Osteoblast (primary cell): Measurements from ENCODE around the gene CXCL5. TPM values are rescaled to one million over a fixed set of nuclear protein-coding genes. Genes with fewer than 3 reads are reported as not detected.
A peak's percentile ranks its signal among the peaks of the same experiment; 100 is the strongest.

Experiments
- DNase-seq: peaks from one replicate; pipeline ENCODE4 v3.0.0; 2011; ENCODE audit warnings: low spot score, mixed read lengths; ENCODE audit not compliant: insufficient read length; ENCODE audit errors: missing footprints
- H2AFZ ChIP-seq: 2 replicates; pipeline ENCODE4 v1.6.0; 2011; ENCODE audit warnings: mild to moderate bottlenecking, low read length
- H3K27ac ChIP-seq: 2 replicates; pipeline ENCODE4 v1.5.1; 2011; ENCODE audit warnings: mild to moderate bottlenecking, low read depth, low read length, moderate library complexity
- H3K27me3 ChIP-seq: 2 replicates; pipeline ENCODE4 v1.6.0; 2012; ENCODE audit warnings: mild to moderate bottlenecking, control low read depth, inconsistent platforms, low read length, moderate library complexity; ENCODE audit not compliant: insufficient read depth
- H3K36me3 ChIP-seq: 2 replicates; pipeline ENCODE4 v1.5.1; 2011; ENCODE audit warnings: mild to moderate bottlenecking, low read length, control low read depth, moderate library complexity; ENCODE audit not compliant: insufficient read depth
- H3K4me1 ChIP-seq: 2 replicates; pipeline ENCODE4 v1.5.1; 2011; ENCODE audit warnings: mild to moderate bottlenecking, low read length, control low read depth, moderate library complexity; ENCODE audit not compliant: insufficient read depth
- H3K4me2 ChIP-seq: 2 replicates; pipeline ENCODE4 v1.6.0; 2011; ENCODE audit warnings: mild to moderate bottlenecking, low read length; ENCODE audit not compliant: insufficient read depth
- H3K4me3 ChIP-seq: fragments of 200-600 bp; sonication (generic); 3 replicates; pipeline ENCODE4 v1.5.1; 2012; ENCODE audit warnings: mild to moderate bottlenecking, low read length, inconsistent platforms; ENCODE audit not compliant: insufficient read depth
- H3K79me2 ChIP-seq: 2 replicates; pipeline ENCODE4 v1.6.0; 2012; ENCODE audit warnings: mild to moderate bottlenecking, low read length, control low read depth, inconsistent platforms; ENCODE audit not compliant: insufficient read depth
- H3K9me3 ChIP-seq: 2 replicates; pipeline ENCODE4 v1.5.1; 2011; ENCODE audit warnings: low read depth, low read length, control low read depth
- H4K20me1 ChIP-seq: 2 replicates; pipeline ENCODE4 v1.6.0; 2012; ENCODE audit warnings: mild to moderate bottlenecking, low read length, control low read depth; ENCODE audit not compliant: insufficient read depth
- CTCF ChIP-seq: IDR thresholded peaks from 2 replicates; pipeline ENCODE4 v1.5.1; 2011; ENCODE audit warnings: mild to moderate bottlenecking, low read depth, low read length, moderate library complexity; ENCODE audit errors: extremely low read depth
- total RNA-seq: library from RNA; depleted of rRNA; stranded (reverse); fragments of >200 nt; gene quantifications from 2 replicates; pipeline ENCODE4 v1.2.3, GENCODE V29; 2012

CXCL5 gene
- under 0.01 TPM in 1 of 2 replicates, not detected in the other for total RNA-seq

- H3K4me1 ChIP-seq = no peaks in the 10 kb centered on the region
- H4K20me1 ChIP-seq = no peaks in the 10 kb centered on the region
- no peak within 1 kb of the TSS for H3K27ac ChIP-seq
- no peaks in the 10 kb centered on the region for H3K36me3 ChIP-seq
- TF ChIP-seq CTCF = no peak
- DNase-seq = peak; percentile 59
- H3K4me3 ChIP-seq = peak within 1 kb of the TSS; percentile 49
- peaks cover 3% of the 10 kb centered on the region for H3K27me3 ChIP-seq
- H3K4me2 ChIP-seq = peak within 1 kb of the TSS; percentile 70
- no peaks in the 10 kb centered on the region for H3K9me3 ChIP-seq
- peak within 1 kb of the TSS; percentile 72 for H2AFZ ChIP-seq
- no peaks in the 10 kb centered on the region for H3K79me2 ChIP-seq
Measured at GRCh38 chr4:73998040-73999011, at the start of gene CXCL5. TSS of gene CXCL5 (minus strand) at chr4:73998677. CDS start at chr4:73998581, 96 bp downstream.

- Histone ChIP-seq H4K20me1 (no peaks in the 10 kb centered on the region), H3K36me3 (no peaks in the 10 kb centered on the region), H3K27me3 (no peaks in the 10 kb centered on the region), H3K27ac (no peak overlapping the region), H3K4me2 (no peak overlapping the region), H3K4me3 (no peak overlapping the region), H3K79me2 (no peaks in the 10 kb centered on the region), H3K9me3 (no peaks in the 10 kb centered on the region), H3K4me1 (peaks cover 13% of the 10 kb centered on the region), H2AFZ (no peak overlapping the region)
- DNase-seq = no peak
- TF ChIP-seq CTCF = no peak
Measured at GRCh38 chr4:74047152-74047551, 48.7 kb upstream of the CXCL5 start.

GRCh38 chr4:74045772-74046171 lies 47.3 kb upstream of the CXCL5 start:
- DNase-seq = no peak
- Histone ChIP-seq H3K4me2 (no peak overlapping the region), H4K20me1 (no peaks in the 10 kb centered on the region), H3K9me3 (no peaks in the 10 kb centered on the region), H3K27ac (no peak overlapping the region), H3K27me3 (no peaks in the 10 kb centered on the region), H3K36me3 (no peaks in the 10 kb centered on the region), H3K4me3 (no peak overlapping the region), H2AFZ (no peak overlapping the region), H3K79me2 (no peaks in the 10 kb centered on the region), H3K4me1 (peaks cover 13% of the 10 kb centered on the region)
- no peak for TF ChIP-seq CTCF

- H3K27me3 ChIP-seq = no peaks in the 10 kb centered on the region
- H4K20me1 ChIP-seq = no peaks in the 10 kb centered on the region
- H3K36me3 ChIP-seq = no peaks in the 10 kb centered on the region
- H3K9me3 ChIP-seq = no peaks in the 10 kb centered on the region
- no peak overlapping the region for H2AFZ ChIP-seq
- no peak overlapping the region for H3K4me2 ChIP-seq
- H3K27ac ChIP-seq = no peak overlapping the region
- DNase-seq = no peak
- H3K79me2 ChIP-seq = no peaks in the 10 kb centered on the region
- TF ChIP-seq CTCF = no peak
- peaks cover 13% of the 10 kb centered on the region for H3K4me1 ChIP-seq
- H3K4me3 ChIP-seq = no peak overlapping the region
Measured at GRCh38 chr4:74045247-74045646, 46.8 kb upstream of the CXCL5 start.
